ENCODE data around the gene NRXN3.

GRCh38 chr14:78186277-78186676 is 16.1 kb downstream of the NRXN3 start:
- no peak for TF ChIP-seq EZH2 (IDR thresholded peaks at IDR 0.05; ENCODE audit: borderline replicate concordance, low read length)
- TF ChIP-seq CTCF (IDR thresholded peaks at IDR 0.05; ENCODE audit: low read length) = no peak

All from OCI-LY1 (cell line).